ENCODE measurements around the gene FTH1.
"Not testable (repeated sequence)": the region's sequence is repeated elsewhere in the genome, so short reads cannot be mapped to it uniquely, and the experiment has no call there.

Gene FTH1

GRCh38 chr11:61963282-61964057, 4.0 kb downstream of the FTH1 start:
- DNase-seq = no peak

GRCh38 chr11:61963016-61963281, 4.5 kb downstream of the FTH1 start:
- DNase-seq = no peak

- no peak for DNase-seq
These were observed 5.0 kb downstream of the FTH1 start for GRCh38 chr11:61962213-61963015.

GRCh38 chr11:61961570-61962212, 5.7 kb downstream of the FTH1 start:
- DNase-seq = no peak

- no peak for DNase-seq
These were observed 6.9 kb downstream of the FTH1 start for GRCh38 chr11:61960532-61960931.

GRCh38 chr11:61959678-61960077, 7.8 kb downstream of the FTH1 start:
- no peak for DNase-seq

GRCh38 chr11:61959114-61959513, 8.3 kb downstream of the FTH1 start:
- no peak for DNase-seq

- DNase-seq = no peak
These were observed 8.8 kb downstream of the FTH1 start for GRCh38 chr11:61958590-61958989.

GRCh38 chr11:61957021-61957770, 10.2 kb downstream of the FTH1 start:
- no peak for DNase-seq

GRCh38 chr11:61956191-61957020, 11.0 kb downstream of the FTH1 start:
- no peak for DNase-seq

GRCh38 chr11:61955422-61956135, 11.9 kb downstream of the FTH1 start:
- no peak for DNase-seq

GRCh38 chr11:61954851-61955421, 12.5 kb downstream of the FTH1 start:
- DNase-seq = no peak

GRCh38 chr11:61954106-61954850, 13.2 kb downstream of the FTH1 start:
- DNase-seq = no peak

GRCh38 chr11:61953632-61954031, 13.8 kb downstream of the FTH1 start:
- not testable (repeated sequence) for DNase-seq

- no peak for DNase-seq
These were observed 14.6 kb downstream of the FTH1 start for GRCh38 chr11:61952882-61953281.

GRCh38 chr11:61951484-61952135, 15.8 kb downstream of the FTH1 start:
- DNase-seq = no peak

- no peak for DNase-seq
These were observed 17.3 kb downstream of the FTH1 start, which contains the start of gene BEST1 for GRCh38 chr11:61950035-61950547. TSS of gene BEST1 (plus strand) at chr11:61950351. CDS start at chr11:61951807, 1,456 bp downstream.

GRCh38 chr11:61949169-61950034, 18.0 kb downstream of the FTH1 start:
- DNase-seq = peak; percentile 55

GRCh38 chr11:61948505-61948904, 18.9 kb downstream of the FTH1 start:
- no peak for DNase-seq

Data from NCI-H510A (cell line).